Coronary artery (tissue), 2 donors: ENCODE measurements around the gene IRF8.

Source experiments
- DNase-seq: peaks from one replicate; pipeline ENCODE4 v3.0.0-alpha.2; 2017; ENCODE audit warnings: low spot score
- H3K27ac ChIP-seq, 2 donors: fragments of 200-600 bp; sonication (generic); one replicate each; pipeline ENCODE4 v1.5.1; 2016 to 2019
- H3K4me3 ChIP-seq: fragments of 200-600 bp; sonication (generic); 2 replicates; pipeline ENCODE4 v1.5.1; 2016; ENCODE audit warnings: mild to moderate bottlenecking, moderate library complexity
- CTCF ChIP-seq: fragments of 200-600 bp; sonication (generic); IDR thresholded peaks from one replicate; pipeline ENCODE4 v1.5.1; 2019; ENCODE audit warnings: antibody characterized with exemption

Gene IRF8

DNA sequence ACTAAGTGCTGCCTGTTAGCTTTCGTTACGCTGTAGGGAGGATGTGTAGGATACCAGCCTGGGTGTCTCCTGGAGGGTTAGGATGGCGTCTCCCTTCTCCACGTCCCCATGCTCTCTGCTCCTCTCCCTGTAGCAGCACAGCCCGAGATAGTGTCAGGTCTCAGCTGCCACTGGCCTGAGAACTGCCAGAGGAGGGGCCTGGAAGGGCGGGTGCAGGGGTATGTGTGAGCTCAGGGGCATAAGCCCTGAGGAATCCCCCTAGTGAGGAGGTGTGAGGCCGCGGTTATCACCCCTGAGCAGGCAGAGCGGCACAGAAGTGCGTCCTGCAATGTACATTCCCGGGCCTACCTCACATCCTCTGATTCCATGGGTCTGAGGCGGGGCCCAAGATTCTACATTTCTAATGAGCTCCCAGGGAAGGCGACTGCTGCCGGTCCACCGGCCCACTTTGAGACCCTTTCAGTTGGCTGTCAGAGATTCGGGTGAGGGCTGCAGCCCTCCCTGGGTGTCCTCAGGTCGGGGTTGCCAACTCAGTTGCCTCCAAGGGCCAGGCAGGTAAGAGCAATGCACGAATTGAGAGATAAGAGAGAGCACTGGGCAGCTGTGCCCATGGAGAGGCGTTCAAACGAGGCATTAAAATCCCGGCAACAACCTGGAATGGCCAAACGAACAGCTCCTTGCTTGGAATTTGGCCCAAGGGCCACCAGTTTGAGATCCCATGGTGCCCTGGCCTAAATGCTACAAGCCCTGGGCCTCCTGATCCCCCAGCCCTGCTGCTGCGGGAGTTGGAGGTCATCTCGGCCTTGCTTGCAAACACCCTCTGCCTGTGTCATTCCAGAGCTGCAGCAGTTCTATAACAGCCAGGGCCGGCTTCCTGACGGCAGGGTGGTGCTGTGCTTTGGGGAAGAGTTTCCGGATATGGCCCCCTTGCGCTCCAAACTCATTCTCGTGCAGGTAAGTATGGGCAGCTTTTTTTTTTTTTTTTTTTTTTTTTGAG, 20.6 kb downstream of the IRF8 start:
- TF ChIP-seq CTCF, result no peak

GRCh38 chr16:85921026-85921425, 22.1 kb downstream of the IRF8 start:
- no peak overlapping the region for H3K4me3 ChIP-seq
- no peak for TF ChIP-seq CTCF
- DNase-seq, result no peak
- no peak overlapping the region for H3K27ac ChIP-seq

More for the DNA sequence above, 20.6 kb downstream of the IRF8 start:
- Histone ChIP-seq H3K4me3 (no peak overlapping the region), H3K27ac (no peak overlapping the region)
- DNase-seq, result no peak

DNA sequence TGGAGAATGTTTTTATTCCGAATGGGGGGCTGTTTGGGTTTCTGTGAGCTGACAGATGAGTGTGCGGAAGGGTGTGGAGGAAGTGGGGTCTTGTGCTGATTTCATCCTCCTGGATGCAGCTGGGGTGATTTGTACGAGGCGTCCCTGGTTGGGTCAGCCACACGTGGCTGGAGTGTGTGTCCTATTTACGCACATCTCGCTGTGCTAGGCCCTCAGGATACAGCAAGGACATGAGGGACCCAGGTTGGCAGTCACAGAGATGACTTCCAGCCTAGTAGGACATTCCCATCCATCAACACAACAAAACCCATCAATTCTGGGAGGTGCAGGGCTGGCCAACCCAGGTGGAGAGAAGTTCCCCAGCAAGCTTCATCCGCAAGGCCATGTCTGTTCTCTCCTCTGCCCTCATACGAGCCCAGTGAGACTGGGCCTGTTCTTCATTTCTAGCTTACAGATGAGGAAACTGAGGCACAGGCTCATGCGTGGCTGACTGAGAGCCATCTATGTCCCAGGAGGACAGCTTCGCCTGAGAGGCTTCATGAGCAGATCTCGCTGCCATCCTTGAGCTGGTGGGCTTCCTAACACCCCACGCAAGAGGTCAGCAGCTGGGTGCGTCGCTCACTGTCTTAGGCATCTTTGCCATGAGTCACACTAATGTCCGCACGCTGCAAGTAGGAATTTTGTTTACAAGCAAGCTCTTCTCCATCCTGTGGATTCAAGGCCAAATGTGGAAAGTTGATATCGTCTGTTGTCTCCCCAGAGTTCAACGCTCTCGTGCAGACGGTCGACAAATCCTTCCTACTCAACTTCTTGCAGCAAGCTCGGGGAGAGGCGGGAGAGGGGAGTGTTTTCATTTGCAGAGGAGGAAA, 24.4 kb downstream of the IRF8 start:
- no peak overlapping the region for H3K27ac ChIP-seq
- DNase-seq, result no peak
- no peak for TF ChIP-seq CTCF
- H3K4me3 ChIP-seq, result no peak overlapping the region

DNA sequence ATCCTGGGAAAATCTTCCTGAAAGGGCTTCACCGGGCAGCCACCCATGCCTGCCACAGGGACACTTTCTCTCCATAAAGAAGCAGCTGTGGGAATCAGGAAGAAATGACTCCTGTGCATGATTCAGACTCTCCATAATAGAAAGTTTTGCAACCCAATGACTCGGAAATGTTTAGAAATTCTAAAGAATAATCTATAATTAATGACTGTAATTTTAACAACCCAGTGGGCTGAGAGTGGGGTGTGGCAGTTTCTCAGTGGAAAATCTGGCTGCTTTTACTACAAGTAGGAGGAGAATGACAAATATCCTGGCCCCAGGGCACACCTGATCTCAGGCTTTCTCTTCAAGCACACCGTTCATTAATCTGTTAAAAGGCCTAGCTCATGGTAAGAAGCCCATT, 25.7 kb downstream of the IRF8 start:
- DNase-seq, result no peak
- no peak overlapping the region for H3K4me3 ChIP-seq
- no peak for TF ChIP-seq CTCF
- H3K27ac ChIP-seq, result no peak overlapping the region

DNA sequence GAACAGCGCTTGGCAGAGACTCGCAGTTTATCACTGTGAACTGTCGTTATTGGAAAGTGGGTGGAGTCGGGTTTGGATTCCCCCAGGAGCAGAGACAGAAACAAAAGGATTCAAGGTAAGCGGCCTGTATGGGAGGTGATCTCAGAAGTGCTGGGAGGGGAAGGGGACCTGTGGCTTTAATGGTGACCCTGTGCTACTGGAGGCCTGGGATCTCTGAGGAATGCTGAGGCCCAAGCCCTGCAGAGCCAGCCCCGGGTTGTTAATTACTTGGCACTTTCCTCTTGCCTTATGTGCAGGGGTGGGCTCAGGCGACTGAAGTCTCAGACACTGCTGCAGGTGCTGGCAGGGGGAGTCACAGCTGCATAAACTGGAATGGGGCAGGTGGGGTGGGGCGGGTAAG, 27.4 kb downstream of the IRF8 start:
- Histone ChIP-seq H3K27ac (no peak overlapping the region), H3K4me3 (no peak overlapping the region)
- TF ChIP-seq CTCF, result no peak
- DNase-seq, result no peak

DNA sequence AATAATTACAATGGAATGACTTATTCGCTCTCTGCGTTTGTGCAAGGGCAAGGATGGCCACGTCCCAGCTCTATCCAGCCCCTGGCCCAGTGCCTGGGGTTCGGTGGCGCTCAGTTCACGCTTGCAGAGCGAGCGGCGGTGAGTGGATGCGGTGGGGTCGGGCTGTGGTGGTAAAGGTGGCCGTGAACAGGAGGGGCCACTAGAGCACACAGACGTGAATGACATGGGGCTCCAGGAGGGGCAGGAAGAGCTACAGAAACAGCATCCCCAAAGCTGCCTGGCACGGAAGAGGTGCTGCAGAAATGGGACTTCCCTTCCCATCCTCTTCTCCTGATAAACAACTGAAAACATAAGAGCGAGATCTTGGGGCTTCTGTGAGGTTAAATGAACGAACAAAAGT, 28.4 kb downstream of the IRF8 start:
- Histone ChIP-seq H3K4me3 (no peak overlapping the region), H3K27ac (no peak overlapping the region)
- DNase-seq, result no peak
- TF ChIP-seq CTCF, result no peak
